Fibroblast of lung (primary cell): ENCODE measurements around the gene SPI1. TPM values are rescaled to one million over a fixed set of nuclear protein-coding genes. Genes with fewer than 3 reads are reported as not detected.

ENCODE experiments used
- DNase-seq, 2 donors: peaks; one replicate each; pipeline versions ENCODE4 v3.0.0 to v3.0.0-alpha.2; 2010; ENCODE audit warnings: low read depth in 2 of 2
- H2AFZ ChIP-seq: 2 replicates; pipeline ENCODE4 v1.5.1; 2012; ENCODE audit warnings: low read length, control low read depth, inconsistent platforms
- H3K27ac ChIP-seq: 2 replicates; pipeline ENCODE4 v1.5.1; 2011; ENCODE audit warnings: low read length, control low read depth; ENCODE audit not compliant: insufficient read depth
- H3K27me3 ChIP-seq: 2 replicates; pipeline ENCODE4 v1.5.1; 2011; ENCODE audit warnings: mild to moderate bottlenecking, low read length; ENCODE audit not compliant: control insufficient read depth, insufficient read depth
- H3K36me3 ChIP-seq: 2 replicates; pipeline ENCODE4 v1.5.1; 2011; ENCODE audit warnings: low read length; ENCODE audit not compliant: control insufficient read depth, insufficient read depth
- H3K4me1 ChIP-seq: 2 replicates; pipeline ENCODE4 v1.5.1; 2011; ENCODE audit warnings: low read length; ENCODE audit not compliant: control insufficient read depth, insufficient read depth; ENCODE audit errors: extremely low read depth
- H3K4me2 ChIP-seq: 2 replicates; pipeline ENCODE4 v1.5.1; 2011; ENCODE audit warnings: low read length, control low read depth; ENCODE audit not compliant: insufficient read depth; ENCODE audit errors: extremely low read depth
- H3K4me3 ChIP-seq, 4 experiments: fragments of 200-600 bp in 1 of 4; sonication (generic) in 1 of 4; replicated peaks in 1 of 4; 2 replicates each; pipeline ENCODE4 v1.5.1; 2011 to 2016; ENCODE audit warnings: low read length in 4 of 4, low read depth in 3 of 4, mild to moderate bottlenecking in 3 of 4, control low read depth in 2 of 4, inconsistent platforms in 1 of 4, mixed read lengths in 1 of 4; ENCODE audit not compliant: insufficient read depth in 1 of 4; ENCODE audit errors: control extremely low read depth in 1 of 4
- H3K79me2 ChIP-seq: 2 replicates; pipeline ENCODE4 v1.5.1; 2012; ENCODE audit warnings: mild to moderate bottlenecking, low read length, inconsistent platforms; ENCODE audit not compliant: control insufficient read depth, insufficient read depth
- H3K9ac ChIP-seq: 2 replicates; pipeline ENCODE4 v1.5.1; 2011; ENCODE audit warnings: mild to moderate bottlenecking, low read length, control low read depth; ENCODE audit not compliant: insufficient read depth
- H3K9me3 ChIP-seq: 2 replicates; pipeline ENCODE4 v1.5.1; 2012; ENCODE audit warnings: low read depth, low read length; ENCODE audit not compliant: control insufficient read depth, insufficient read depth
- H4K20me1 ChIP-seq: 2 replicates; pipeline ENCODE4 v1.5.1; 2011; ENCODE audit warnings: low read length; ENCODE audit not compliant: control insufficient read depth, insufficient read depth; ENCODE audit errors: extremely low read depth
- EZH2 ChIP-seq: IDR thresholded peaks from 2 replicates; pipeline ENCODE4 v1.5.1; 2012; ENCODE audit warnings: low read length, control low read depth, mild to moderate bottlenecking; ENCODE audit errors: missing control alignments
- polyA plus RNA-seq, 2 donors: library from polyadenylated mRNA; depleted of rRNA in 1 of 2; stranded (reverse) in 1 of 2; unstranded in 1 of 2; fragments of >200 nt; gene quantifications; 2 replicates each; pipeline ENCODE4 v1.2.1, GENCODE V29; 2011 to 2012; ENCODE audit warnings: missing spikeins in 1 of 2
- total RNA-seq: library from RNA; depleted of rRNA; stranded (reverse); fragments of >200 nt; gene quantifications from 2 replicates; pipeline ENCODE4 v1.2.1, GENCODE V29; 2014
- TF ChIP-seq, protein P1 (sequence below), 2 donors: IDR thresholded peaks in 1 of 2; conservative IDR thresholded peaks in 1 of 2; 1 replicate in 1 of 2; 2 replicates in 1 of 2; pipeline ENCODE4 v1.5.1; 2011 to 2012; ENCODE audit warnings: low read length in 2 of 2, control low read depth in 1 of 2, inconsistent platforms in 1 of 2, low read depth in 1 of 2, mild to moderate bottlenecking in 1 of 2

Gene SPI1
- total and polyA plus RNA-seq, 2 donors (not counting 1 experiment from before 2014, with no cell fraction given): not detected

DNA sequence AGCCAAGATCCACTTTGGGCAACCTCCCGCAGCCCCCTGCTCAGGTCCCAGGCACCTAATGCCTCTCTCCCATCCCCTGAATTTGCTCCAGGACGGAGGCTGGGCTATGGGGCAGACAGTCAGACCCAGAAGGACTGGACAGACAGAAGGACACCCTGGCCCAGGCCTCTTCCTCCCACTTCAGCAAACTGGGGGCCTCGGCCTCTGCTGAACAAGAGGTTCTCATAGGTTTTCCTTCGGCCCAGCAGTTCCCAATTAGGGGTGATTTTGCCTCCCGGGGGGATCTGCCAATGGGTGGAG lies 3.7 kb downstream of the SPI1 start:
- Histone ChIP-seq H4K20me1 (no peaks in the 10 kb centered on the region), H3K27ac (no peak overlapping the region), H3K27me3 (no peaks in the 10 kb centered on the region), H3K4me3 (no peak overlapping the region), H3K4me2 (no peak overlapping the region), H3K4me1 (no peaks in the 10 kb centered on the region), H3K9me3 (no peaks in the 10 kb centered on the region), H3K9ac (no peak overlapping the region), H3K36me3 (no peaks in the 10 kb centered on the region), H2AFZ (no peak overlapping the region), H3K79me2 (no peaks in the 10 kb centered on the region)
- TF ChIP-seq EZH2: no peak
- TF ChIP-seq, protein P1, sequence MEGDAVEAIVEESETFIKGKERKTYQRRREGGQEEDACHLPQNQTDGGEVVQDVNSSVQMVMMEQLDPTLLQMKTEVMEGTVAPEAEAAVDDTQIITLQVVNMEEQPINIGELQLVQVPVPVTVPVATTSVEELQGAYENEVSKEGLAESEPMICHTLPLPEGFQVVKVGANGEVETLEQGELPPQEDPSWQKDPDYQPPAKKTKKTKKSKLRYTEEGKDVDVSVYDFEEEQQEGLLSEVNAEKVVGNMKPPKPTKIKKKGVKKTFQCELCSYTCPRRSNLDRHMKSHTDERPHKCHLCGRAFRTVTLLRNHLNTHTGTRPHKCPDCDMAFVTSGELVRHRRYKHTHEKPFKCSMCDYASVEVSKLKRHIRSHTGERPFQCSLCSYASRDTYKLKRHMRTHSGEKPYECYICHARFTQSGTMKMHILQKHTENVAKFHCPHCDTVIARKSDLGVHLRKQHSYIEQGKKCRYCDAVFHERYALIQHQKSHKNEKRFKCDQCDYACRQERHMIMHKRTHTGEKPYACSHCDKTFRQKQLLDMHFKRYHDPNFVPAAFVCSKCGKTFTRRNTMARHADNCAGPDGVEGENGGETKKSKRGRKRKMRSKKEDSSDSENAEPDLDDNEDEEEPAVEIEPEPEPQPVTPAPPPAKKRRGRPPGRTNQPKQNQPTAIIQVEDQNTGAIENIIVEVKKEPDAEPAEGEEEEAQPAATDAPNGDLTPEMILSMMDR (conservative IDR thresholded peaks at IDR 0.05 in 1 of 2, IDR thresholded peaks at IDR 0.05 in 1 of 2; ENCODE audit: low read depth in 1 of 2, low read length in 2 of 2): no peak
- no peak for DNase-seq

DNA sequence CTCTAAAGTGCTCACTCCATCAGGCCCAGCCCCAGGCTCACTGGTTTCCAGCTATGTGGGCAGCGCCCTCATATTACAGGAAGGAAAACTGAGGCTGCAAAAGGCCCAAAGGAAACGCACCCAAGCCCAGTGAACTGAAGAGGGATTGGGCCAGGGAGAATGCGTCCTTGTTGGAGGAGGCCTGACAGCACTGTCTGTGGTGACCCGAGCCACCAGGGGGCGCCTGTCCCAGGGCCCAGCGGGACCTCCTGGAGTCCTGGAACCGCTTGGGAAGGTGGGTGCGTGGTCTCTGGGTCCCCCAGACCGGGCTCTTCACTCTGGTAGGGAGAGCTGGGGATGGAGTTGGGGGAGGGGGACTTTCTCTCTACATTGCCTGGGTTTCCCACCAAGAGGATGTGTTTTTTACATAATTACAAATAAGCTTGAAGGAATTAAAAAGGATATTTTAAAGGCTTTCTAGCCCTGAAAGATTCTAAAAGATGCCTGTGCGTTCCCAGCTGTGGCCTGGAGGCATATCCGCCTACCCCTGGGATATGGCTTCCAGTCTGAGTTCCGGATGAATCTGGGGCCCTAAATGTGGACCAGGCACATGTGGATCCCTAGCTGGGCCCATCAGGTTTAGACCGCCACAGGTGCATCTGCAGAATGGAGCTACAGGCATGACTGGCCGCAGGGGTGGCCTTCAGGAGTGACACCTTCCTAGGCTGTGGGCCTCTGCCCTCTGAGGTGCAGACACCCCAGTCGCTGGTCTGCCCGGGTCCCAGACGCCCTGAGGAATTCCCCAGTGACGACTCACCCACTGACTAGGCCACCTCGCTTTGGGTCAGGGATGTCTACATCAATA lies 4.2 kb downstream of the SPI1 start:
- Histone ChIP-seq H3K4me2 (no peak overlapping the region), H3K9me3 (no peaks in the 10 kb centered on the region), H3K27me3 (no peaks in the 10 kb centered on the region), H4K20me1 (no peaks in the 10 kb centered on the region), H3K36me3 (no peaks in the 10 kb centered on the region), H3K79me2 (no peaks in the 10 kb centered on the region), H3K4me3 (no peak overlapping the region), H3K4me1 (no peaks in the 10 kb centered on the region), H3K9ac (no peak overlapping the region), H2AFZ (peak overlapping the region; percentile 45), H3K27ac (no peak overlapping the region)
- peak; percentile 54 to 70 for DNase-seq
- no peak for TF ChIP-seq EZH2
- TF ChIP-seq, protein P1 (conservative IDR thresholded peaks at IDR 0.05 in 1 of 2, IDR thresholded peaks at IDR 0.05 in 1 of 2; ENCODE audit: low read depth in 1 of 2, low read length in 2 of 2): peak; percentile 88 to 92

DNA sequence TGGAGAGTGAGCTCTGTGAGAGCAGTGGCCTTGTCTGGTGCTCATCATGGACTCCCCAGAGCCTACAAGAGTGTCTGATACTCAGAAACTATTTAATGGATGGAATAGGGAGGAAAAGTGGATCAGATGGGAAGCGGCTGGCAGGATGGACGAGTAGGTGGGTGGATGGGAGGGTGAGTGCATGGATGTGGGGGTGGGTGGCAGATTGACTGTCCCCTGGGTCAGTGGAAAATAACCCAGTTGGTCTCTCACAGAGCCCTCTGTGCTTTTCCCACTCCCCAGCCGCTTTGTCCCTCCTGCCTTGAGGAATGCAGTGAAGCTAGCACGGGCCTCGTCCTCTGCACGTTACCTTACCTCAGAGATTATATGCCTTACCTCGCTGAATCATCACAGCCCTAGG lies 5.9 kb downstream of the SPI1 start:
- no peaks in the 10 kb centered on the region for H3K36me3 ChIP-seq
- H3K4me2 ChIP-seq: no peak overlapping the region

More for the DNA sequence above, 5.9 kb downstream of the SPI1 start:
- no peak overlapping the region for H3K4me3 ChIP-seq
- no peak overlapping the region for H3K27ac ChIP-seq
- H3K79me2 ChIP-seq: no peaks in the 10 kb centered on the region
- no peaks in the 10 kb centered on the region for H3K4me1 ChIP-seq
- no peaks in the 10 kb centered on the region for H3K9me3 ChIP-seq
- H2AFZ ChIP-seq: no peak overlapping the region
- H3K27me3 ChIP-seq: no peaks in the 10 kb centered on the region
- no peak for TF ChIP-seq EZH2
- TF ChIP-seq, protein P1 (conservative IDR thresholded peaks at IDR 0.05 in 1 of 2, IDR thresholded peaks at IDR 0.05 in 1 of 2; ENCODE audit: low read depth in 1 of 2, low read length in 2 of 2): no peak
- H3K9ac ChIP-seq: no peak overlapping the region
- no peak for DNase-seq
- H4K20me1 ChIP-seq: no peaks in the 10 kb centered on the region
